Astrocyte of the spinal cord (primary cell): Measurements from ENCODE around the gene CYP2C18.

Source experiments
- DNase-seq: peaks from one replicate; pipeline ENCODE4 v3.0.0; 2011; ENCODE audit warnings: low read depth, low spot score
- H3K4me3 ChIP-seq: 2 replicates; pipeline ENCODE4 v1.5.1; 2011; ENCODE audit warnings: low read depth, mild to moderate bottlenecking, low read length, moderate library complexity
- CTCF ChIP-seq: IDR thresholded peaks from 2 replicates; pipeline ENCODE4 v1.5.1; 2012; ENCODE audit warnings: low read depth, mild to moderate bottlenecking, low read length, inconsistent platforms
- in situ Hi-C: cut with HindIII; loops from 2 replicates; pipeline ENCODE4 v1.10.0; 2017; ENCODE audit warnings: low sequenced_read_pairs

The CYP2C18 gene

GRCh38 chr10:94784256-94784655 lies 100.7 kb downstream of the CYP2C18 start:
- no peak for TF ChIP-seq CTCF
- DNase-seq, result no peak
- no peak overlapping the region for H3K4me3 ChIP-seq
- in situ Hi-C loops, result no loop called here

GRCh38 chr10:94785211-94785610 lies 101.7 kb downstream of the CYP2C18 start:
- TF ChIP-seq CTCF, result no peak
- no peak overlapping the region for H3K4me3 ChIP-seq
- no peak for DNase-seq
- in situ Hi-C loops, result no loop called here
